Stimulated activated CD4-positive, alpha-beta T cell treated with anti-CD3 and anti-CD28 coated beads, TNF-alpha, amount 100 ng/mL, for 48 hours (primary cell): ENCODE data around the gene DYNC2I2.
"Not testable (repeated sequence)": the region's sequence is repeated elsewhere in the genome, so short reads cannot be mapped to it uniquely, and the experiment has no call there.

Experiments
- DNase-seq, 3 donors: peaks; one replicate each; pipeline ENCODE4 v3.0.0-alpha.2; 2020; ENCODE audit warnings: low read depth in 3 of 3

Gene DYNC2I2

DNA sequence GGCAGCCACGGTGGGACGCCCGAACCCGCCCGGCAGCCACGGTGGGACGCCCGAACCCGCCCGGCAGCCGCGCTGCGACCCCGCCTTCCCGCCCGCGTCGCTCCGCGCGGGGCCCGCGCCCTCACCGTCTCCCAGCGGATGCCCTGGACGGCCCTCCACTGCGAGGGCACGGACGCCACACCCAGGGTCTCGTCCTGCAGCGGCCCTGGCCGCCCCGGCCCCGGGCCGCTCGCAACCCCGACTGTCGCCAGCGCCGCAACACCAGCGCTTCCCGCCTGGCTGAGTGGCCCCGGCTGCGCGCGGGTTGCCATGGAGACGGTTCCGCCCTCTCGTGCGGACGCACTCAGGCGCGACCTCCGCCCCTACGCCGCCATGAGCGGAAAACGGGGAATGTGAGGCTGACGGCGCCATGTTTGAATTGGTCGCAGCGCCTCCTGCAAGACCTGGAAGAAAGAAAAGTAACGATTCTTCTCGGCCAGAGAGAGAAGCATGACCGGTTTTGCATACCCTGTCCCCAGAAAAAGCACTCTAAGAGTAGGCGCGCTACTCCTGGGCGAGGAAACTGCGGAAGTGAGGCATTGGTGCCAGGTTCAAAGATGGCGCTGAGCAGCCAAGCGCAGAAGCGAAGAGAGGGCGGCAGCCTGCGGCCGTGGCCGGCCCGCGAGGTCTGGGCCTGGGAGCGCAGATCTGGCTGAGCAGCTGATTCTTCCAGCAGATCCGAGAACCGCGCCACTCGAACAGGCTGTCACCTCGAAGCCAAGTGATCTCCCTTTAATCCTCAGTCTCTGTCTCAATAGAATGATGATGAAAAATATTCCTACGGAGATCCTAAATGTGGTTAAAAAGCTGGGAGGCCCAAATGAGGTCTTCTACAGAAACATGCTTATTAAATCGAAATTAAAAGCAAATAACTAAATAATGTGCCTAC is at the start of gene DYNC2I2:
DYNC2I2 (minus strand) TSS at position 432 of the 928 bp plus-strand sequence; CDS start at position 311, 121 bp downstream.
- DNase-seq: peak; percentile 93 to 95 (median 94)

DNA sequence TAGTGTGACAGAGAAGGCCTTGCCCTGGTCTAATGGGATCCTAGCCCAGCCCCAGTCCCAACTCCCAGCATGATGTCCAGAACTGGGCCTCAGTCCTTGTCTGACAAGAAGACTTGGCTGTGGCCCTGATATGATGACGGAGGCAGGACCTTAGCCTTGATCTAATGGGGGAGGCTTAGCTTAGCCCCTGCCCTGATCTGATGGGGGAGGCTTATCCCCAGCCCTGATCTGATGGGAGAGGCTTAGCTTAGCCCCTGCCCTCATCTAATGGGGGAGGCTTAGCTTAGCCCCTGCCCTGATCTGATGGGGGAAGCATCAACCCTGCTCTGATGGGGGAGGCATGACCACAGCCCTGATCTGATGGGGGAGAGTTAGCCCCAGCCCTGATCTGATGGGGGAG is 49.4 kb upstream of the DYNC2I2 start:
- DNase-seq: no peak

DNA sequence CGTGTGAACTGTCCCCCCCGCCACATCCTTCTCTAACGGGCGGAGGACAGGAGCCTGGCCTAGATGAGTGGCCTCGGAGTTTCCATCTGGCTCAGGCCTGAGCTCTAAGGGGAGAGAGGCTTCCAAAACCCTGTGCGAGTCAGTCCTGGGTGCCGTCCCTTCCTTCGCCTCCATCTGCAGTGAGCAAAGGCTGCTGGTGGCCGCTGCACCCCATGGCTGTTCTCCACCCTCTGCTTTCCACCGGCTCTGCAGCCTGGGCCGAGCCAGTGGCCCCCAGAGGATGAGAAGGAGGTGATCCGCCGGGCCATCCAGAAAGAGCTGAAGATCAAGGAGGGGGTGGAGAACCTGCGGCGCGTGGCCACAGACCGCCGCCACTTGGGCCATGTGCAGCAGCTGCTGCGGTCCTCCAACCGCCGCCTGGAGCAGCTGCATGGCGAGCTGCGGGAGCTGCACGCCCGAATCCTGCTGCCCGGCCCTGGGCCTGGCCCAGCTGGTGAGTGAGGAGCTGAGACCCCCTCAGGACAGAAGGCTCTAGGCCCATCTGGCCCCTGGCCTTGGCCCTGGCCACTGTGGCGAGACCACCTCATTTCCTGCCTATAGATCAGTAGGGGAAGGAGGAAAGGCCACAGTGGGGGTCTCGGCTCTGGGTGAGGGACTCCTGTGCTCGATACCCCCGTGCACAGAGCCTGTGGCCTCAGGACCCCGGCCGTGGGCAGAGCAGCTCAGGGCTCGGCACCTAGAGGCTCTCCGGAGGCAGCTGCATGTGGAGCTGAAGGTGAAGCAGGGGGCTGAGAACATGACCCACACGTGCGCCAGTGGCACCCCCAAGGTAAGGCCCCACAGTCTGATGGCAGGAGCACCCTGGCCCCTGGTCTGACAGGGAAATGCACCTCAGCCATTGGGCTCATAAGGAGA is 48.7 kb upstream of the DYNC2I2 start:
- no peak for DNase-seq

DNA sequence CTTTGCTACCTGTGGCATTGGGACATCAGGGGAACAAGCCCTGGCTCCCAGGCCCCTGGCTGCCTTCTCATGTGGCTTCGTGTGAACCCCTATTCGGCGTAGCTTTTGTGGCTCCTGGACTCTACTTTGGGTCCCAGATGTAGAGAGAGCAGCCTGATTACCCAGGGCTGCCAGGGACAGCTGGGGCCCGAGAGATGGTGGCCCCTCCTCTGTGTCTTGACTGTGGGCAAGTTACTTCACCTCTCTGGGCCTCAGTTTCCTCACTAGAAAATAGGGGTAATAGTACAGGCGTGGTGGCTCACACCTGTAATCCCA is 47.7 kb upstream of the DYNC2I2 start:
- no peak for DNase-seq

DNA sequence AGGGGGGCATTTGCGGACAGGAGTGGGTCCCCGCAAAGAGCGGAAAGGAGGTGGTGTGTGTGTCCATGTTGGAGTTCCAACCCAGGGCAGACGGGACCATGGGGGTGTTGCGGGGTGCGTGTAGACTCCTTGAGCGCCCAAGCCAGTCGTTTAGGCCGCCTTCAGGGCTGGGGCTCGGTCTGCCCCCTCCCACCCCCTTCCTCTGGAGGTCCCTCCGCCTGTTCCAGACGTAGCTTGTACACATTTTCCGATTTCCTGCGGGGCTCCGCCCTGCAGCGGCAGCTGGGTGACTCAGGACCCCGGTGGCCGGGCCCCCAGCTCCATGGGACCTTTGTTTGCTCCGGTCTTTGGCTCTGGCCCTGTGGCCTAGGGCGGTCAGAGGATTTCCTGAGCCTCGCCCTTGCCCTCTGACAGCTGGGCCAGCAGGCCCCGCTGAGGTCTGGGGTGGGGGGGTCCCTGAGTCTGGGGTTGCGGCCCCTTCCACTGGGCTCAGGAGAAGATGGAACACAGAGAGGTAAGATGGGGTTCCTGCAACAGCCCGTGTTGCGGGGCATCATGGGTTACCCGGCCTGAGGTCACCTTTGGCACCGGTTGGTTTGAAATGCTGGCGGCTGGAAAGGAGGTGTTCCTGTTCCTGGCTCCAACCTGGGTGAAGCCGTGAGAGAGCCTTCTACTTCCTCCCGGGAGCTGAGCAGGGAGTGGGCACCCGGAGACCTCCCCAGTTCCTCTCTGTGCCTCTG is 47.1 kb upstream of the DYNC2I2 start:
- DNase-seq: no peak

DNA sequence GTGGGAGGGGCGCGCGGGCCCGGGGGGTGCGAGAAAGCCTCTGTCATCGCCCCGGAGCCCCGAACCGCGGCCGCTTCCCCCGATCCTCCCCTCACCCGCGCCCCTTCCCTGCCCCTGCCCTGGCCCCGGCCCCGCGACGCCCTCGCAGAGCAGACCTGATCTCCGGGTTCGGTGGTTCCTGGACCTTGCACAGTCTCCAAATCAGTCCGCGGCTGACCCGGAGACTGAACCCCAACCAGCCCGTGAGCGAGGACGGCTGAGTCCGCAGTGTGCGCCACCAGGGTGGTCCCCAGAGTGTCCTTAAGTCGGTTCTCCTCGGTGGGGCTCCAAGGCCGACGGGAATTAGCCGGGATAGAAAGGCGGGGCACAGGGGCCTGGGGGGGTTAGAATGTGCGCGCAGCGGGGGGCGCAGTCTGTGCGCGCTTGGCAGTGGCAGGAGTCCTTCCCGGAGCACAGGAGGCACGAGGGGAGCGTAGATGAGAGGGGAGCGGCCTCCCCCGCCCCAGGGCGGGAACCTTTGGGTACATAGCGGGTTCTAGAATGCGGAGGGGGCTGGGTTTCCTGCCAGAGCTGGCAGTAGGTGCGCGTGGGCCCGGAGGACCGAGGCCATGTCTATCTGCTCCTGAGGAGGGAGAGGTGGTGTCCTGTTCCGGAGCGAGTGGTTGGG is 46.4 kb upstream of the DYNC2I2 start:
- DNase-seq: no peak

DNA sequence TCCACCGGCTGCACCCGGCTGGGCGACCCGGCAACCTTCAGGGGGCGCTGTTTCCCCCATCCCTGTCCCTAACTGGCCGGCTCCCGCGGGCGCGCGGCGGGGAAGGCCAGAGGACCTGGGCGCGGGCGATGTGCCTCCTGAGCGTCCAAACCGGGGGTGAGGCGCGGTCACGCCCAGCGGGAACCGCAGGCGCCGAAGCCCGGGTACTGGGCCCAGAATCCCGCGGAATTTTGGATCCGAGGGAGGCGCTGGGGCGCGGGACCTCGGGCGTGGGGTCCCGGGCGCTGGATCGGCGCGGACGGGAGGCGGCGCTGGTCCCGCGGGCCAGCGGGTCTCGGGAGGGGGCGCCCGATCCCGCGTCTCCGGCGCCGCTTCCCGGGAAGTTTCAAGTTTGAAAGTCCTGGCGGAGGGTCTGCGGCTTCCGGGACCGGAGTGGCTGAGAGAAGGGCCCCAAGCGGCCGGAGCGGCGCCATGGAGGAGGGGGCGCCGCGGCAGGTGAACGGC is 45.9 kb upstream of the DYNC2I2 start, which contains the start of gene PKN3:
PKN3 (plus strand) TSS at position 59 of the 504 bp plus-strand sequence; CDS start at position 472, 413 bp downstream.
- DNase-seq: peak; percentile 75 to 94 (median 85)

DNA sequence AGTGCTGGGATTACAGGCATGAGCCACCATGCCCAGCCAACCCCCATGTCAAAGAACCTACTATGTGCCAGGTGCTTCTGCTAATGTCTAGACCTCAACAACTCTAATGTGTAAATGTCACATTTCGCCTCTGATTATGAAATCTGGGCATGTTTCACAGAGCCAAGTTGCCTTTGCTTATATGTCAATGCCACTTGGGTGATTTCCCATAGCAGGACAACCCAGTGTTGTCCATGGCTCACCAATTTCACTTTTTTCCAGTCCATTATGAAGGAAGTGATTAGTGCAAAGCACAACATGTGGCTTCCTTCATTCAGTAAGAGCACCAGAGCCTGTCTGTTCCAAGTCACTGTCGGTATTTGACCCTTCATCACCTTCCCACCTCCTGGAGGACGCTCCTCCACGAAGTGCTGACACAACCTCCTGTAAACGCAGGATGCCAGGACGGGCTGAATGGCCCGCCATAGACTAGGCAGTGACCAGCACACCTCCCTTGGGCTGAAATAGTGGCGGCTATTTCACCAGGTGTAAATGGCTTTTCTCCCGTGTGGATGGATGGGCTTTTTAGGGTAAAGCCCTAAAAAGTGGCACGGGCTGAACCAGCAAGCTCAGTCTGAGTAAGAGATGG is 44.7 kb upstream of the DYNC2I2 start:
- no peak for DNase-seq

DNA sequence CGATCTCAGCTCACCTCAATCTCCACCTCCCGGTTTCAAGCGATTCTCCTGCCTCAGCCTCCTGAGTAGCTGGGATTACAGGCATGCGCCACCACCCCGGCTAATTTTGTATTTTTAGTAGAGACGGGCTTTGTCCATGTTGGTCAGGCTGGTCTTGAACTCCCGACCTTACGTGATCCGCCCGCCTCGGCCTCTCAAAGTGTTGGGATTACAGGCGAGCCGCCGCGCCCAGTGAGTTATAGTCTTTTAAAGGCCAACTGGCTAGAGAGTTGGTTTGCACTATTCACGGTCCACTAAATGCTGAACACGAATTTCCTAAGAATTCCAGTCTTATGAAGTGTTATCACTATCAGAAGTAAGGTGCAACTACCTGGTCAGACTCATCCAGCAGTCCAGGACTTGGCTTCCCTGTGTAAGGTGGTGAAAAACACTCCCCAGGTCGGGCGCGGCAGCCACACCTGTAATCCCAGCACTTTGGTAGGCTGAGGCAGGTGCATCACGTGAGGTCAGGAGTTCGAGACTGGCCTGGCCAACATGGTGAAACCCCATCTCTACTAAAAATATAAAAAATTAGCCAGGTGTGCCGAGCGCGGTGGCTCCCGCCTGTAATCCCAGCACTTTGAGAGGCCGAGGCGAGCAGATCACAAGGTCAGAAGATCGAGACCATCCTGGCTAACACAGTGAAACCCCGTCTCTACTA is 42.6 kb upstream of the DYNC2I2 start:
- not testable (repeated sequence) for DNase-seq

DNA sequence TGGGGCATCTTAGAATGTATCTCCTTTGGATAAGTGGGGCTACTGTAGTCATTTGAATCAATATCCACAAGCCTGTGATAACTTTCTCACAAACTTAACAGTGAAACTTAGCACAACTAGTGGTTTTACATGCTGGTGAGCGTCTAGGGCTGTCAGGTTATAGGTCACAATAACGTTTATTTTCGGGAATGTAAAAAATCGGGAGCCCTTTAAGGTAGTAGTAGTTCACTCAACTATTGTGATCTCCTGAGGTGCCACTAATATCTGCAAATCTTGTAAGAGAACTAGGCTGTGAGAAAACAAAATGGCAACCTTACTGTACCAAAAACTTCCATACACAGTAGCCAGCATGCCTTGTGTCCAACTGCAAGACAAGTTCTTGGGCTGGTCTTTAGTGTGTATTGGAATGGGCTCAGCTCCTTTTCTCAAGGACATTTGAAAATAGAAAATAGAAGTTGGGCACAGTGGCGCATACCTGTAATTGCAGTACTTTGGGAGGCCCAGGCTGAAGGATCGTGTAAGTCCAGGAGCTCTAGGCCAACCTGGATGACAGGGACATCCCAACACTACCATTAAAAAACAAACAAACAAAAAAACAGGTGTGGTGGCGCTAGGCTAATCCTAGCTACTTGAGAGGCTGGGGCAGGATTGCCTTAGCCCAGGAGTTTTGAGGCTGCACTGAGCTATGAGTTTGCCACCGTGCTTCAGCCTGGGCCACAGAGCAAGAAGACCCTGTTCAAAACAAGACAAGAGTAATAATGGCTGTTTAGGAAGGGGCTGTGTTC is 40.5 kb upstream of the DYNC2I2 start:
- no peak for DNase-seq

DNA sequence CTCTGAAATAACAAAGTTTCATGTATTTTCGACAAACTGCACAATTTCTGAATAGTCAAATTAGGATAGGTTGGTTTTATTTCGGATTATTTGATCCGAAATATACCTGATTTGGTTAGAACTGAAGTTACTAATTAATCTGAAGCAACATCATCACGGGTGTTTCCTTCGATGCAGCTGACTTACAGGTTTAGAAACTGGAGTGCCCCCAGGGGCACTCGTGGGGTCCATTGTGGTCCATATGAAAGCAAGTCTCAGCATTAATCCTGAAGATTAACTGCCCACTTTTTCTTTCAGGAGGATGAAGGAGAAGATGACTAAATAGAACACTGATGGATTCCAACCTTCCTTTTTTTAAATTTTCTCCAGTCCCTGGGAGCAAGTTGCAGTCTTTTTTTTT is 37.7 kb upstream of the DYNC2I2 start:
- no peak for DNase-seq

DNA sequence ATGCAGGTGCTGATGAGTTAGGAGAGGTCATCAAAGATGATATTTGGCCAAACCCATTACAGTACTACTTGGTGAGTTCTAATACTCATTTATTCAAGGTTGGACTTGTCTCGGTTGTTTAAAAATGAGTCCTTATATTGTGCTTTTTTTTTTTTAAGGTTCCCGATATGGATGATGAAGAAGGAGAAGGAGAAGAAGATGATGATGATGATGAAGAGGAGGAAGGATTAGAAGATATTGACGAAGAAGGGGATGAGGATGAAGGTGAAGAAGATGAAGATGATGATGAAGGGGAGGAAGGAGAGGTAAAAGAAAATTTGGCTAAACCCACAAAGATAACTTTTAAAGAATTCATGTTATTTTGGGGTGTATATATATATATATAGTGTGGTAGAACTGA is 37.1 kb upstream of the DYNC2I2 start:
- not testable (repeated sequence) for DNase-seq

DNA sequence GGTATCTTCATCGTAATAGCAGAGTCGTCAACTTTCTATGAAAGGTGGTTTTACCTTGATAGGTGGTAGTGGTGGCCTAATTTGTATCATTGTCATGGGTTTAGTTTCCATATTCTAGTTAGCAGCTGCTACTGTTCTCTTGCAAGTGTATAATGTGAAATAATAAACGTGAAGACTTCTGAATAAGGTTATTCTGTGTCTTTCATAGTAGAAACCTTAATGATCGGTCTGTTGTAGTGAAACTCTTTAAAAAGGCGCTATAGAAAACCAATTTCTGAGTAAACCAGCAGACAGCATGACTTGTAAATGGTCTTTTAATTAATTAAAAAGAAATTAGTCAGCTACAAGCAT is 34.0 kb upstream of the DYNC2I2 start:
- DNase-seq: no peak

DNA sequence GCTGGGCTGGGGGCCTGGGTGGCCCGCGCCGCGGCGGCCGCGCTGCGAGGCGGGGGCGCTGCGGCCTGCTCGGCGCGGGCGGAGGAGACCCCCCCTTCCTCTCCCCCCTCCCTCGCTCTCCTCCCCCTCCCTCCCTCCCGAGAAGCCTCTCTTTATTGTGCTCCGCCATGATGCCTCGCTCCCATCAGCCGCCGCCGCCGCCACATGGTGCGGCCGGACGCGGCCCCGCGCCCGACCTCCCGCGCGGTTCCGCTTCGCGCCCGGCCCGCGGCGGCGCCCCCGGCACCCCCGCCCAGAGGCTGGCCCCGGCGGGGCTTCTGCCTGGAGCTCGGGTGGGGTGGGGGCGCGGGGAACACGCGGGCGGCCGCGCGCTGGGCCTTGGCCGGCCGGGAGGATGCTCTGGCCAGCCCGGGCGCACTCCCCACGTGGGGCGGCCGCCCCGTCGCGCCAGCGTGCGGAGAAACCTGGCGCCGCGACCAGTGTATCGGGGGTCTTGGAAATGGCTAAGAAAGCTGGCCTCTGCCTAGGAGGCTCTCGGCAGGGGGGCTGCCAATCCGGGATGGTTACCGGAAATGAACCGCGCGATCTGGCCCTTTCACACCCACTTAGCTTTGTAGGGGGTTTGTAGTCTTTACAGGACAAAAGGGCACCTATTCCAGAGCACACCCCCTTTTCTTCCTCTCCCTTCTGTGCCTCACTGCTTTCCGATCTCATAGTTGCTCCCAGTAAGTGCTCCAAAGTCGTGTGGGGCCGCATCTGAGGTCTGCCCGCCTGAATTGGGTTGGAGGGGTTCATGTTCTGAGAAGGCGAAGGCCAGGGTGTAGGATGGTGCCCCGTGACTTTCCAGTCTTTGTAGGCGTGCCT is 33.4 kb upstream of the DYNC2I2 start:
- DNase-seq: no peak

DNA sequence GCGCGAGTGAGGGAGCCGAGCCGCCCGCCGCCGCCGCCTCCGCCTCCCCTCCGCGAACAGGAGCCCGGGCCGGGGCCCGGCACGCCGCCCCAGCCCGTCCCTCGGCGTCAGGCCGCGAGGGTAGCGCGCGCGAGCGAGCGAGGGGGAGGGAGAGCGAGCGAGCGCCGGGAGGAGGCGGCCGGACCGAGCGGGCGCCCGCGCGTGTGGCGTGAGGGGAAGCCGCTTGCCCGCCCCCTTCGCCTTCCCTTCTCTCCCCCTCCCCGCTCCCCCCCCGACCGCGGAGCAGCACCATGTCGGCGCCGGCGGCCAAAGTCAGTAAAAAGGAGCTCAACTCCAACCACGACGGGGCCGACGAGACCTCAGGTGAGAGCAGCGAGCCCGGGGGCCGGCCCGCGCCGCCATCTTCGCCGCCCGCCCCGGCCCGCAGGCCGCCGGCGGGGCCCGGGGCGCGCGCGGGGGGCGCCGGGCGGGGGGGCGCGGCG is 32.7 kb upstream of the DYNC2I2 start:
- peak in 1 of 3 donors; percentile 41 for DNase-seq

DNA sequence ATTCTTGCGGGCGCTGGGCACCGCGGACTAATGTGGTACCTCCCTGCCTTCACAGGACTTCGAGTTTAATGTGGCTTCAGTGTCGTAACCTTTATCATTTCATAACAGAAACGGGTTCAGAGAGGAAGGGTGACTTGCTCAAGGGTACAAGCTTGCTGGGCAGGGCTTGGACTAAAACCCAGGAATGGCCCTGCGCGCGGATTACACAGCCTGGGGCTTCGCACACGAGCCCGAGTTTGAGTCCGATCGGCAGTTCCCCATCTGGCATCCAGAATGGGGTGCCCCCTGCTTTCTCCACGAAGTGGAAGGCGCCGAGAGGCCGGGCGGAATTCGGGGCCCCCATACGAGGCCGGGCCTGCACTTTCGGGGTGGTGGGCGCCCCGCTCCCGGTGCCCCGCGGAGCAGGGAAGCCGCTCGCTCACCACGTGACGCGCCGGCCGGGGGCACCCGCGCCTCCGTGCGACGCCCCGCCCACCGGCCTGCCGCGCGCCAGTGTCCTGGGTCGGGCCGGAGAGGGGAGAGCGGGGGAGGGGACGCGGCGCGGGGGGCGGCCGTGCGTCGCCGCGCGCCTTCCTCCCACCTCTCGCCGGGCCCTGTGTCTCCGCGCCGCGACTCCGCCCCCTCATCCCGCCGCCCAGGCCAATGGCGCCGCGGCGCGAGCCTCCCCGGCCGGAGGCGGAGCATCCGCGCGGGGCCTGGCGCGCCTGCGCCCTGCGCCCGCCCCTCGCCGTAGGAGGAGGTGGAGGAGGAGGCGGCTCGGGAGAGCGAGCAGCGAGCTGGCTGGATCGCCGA is 32.0 kb upstream of the DYNC2I2 start, which contains the start of gene SET:
SET (plus strand) TSS at position 722 of the 792 bp plus-strand sequence. CDS start 361 bp downstream, outside the sequence.
- DNase-seq: peak; percentile 85 to 96 (median 85)

DNA sequence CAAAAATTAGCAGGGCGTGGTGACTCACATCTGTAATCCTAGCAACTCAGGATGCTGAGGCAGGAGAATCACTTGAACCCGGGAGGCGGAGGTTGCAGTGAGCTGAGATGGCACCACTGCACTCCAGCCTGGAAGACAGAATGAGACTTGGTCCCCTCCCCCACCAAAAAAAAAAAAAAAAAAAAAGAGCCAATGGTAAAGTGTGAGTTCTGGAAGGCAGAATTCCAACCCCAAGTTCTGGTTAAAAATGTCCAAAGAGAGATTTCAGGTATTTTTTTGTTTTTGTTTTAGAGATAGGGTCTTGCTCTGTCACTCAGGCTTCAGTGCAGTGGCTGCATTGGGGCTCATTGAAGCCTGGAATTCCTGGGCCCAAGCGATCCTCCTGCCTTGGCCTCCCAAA is 30.8 kb upstream of the DYNC2I2 start:
- no peak for DNase-seq
